Measurements from ENCODE around the gene EDEM2.

DNA sequence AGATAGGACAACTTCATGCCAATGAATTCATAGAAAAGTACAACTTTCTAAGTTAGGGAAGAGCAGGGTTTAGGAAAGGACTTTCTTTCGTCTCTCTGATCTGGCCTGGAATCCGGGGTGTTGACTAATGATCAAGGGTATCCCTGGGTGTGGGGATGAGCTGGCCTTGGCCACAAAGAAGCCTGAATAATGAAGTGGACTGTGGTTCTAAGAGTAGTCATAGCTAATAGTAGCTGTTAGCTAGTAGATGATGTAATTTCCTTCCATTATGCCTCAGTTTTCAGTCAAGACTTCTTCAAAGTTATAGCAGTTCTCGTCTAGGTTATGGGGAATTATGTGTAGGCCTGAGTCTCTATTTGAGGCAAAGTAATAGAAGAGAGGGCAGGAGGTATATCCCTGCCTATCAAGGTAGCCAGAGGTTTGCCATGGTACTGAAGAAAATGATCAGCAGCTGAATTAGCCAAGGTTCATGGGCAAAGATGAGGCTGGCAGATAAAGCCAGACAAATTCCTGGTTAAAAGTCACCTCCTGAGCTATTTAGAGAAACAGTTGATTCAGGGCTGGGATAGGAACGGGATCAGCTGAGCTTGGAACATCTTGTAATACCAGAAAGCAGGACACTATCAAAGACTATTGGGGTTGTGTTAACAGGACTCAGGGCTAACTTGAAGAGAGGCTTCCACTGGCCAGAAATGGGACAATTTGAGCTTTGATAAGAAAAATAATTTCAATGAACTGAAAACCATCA lies 35.8 kb downstream of the EDEM2 start:
- TF ChIP-seq, protein P1, sequence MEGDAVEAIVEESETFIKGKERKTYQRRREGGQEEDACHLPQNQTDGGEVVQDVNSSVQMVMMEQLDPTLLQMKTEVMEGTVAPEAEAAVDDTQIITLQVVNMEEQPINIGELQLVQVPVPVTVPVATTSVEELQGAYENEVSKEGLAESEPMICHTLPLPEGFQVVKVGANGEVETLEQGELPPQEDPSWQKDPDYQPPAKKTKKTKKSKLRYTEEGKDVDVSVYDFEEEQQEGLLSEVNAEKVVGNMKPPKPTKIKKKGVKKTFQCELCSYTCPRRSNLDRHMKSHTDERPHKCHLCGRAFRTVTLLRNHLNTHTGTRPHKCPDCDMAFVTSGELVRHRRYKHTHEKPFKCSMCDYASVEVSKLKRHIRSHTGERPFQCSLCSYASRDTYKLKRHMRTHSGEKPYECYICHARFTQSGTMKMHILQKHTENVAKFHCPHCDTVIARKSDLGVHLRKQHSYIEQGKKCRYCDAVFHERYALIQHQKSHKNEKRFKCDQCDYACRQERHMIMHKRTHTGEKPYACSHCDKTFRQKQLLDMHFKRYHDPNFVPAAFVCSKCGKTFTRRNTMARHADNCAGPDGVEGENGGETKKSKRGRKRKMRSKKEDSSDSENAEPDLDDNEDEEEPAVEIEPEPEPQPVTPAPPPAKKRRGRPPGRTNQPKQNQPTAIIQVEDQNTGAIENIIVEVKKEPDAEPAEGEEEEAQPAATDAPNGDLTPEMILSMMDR (IDR thresholded peaks at IDR 0.05) = no peak
- no peak for TF ChIP-seq POLR2AphosphoS5 (IDR thresholded peaks at IDR 0.05)
